Non-pigmented ciliary epithelial cell (primary cell): ENCODE results near the gene ZSWIM3.
"Not testable (repeated sequence)": the region's sequence is repeated elsewhere in the genome, so short reads cannot be mapped to it uniquely, and the experiment has no call there.

Experiments used
- DNase-seq: peaks from one replicate; pipeline ENCODE4 v3.0.0-alpha.2; 2010; ENCODE audit warnings: low read depth

The ZSWIM3 gene

GRCh38 chr20:45861221-45862075 is 4.0 kb downstream of the ZSWIM3 start:
- DNase-seq: no peak

DNA sequence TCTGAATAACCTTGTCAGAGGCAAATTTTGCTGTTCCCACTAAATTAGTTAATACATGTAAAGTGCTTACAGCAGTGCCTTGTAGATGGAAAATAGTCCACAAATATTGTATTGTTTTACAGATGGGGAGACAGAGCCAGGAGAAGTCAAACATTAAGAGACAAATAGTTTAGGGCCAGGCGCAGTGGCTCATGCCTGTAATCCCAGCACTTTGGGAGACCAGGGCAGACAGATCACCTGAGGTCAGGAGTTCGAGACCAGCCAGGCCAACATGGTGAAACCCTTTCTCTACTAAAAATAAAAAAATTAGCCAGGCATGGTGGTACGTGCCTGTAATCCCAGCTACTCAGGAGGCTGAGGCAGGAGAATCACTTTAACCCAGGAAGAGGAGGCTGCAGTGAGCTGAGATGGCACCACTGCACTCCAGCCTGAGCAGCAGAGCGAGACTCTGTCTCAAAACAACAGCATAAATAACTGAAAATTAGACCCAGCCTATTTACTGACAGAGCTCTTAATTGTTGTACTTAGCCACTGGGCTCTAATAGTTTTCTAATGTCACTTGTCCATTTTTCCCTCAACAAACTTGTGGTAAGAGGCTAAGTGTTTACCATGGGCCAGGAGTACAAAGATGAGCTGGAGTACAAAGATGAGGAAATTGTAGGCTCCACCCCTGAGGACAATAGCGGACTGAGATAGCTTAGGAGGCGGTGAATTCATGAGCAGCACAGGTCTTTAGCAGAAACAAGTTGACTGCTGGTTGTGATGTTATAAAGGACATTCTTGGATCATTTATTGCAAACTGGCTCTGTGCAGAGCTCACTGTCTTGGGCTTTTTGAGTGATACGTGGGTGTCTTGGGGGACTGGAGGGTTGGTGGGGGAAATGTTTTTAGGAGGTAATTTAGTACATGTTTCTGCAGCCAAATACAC is 6.4 kb downstream of the ZSWIM3 start:
- DNase-seq: no peak

- DNase-seq: no peak
Observed at GRCh38 chr20:45866454-45866853, 9.0 kb downstream of the ZSWIM3 start.

GRCh38 chr20:45867136-45867818 is 9.9 kb downstream of the ZSWIM3 start:
- DNase-seq: no peak

DNA sequence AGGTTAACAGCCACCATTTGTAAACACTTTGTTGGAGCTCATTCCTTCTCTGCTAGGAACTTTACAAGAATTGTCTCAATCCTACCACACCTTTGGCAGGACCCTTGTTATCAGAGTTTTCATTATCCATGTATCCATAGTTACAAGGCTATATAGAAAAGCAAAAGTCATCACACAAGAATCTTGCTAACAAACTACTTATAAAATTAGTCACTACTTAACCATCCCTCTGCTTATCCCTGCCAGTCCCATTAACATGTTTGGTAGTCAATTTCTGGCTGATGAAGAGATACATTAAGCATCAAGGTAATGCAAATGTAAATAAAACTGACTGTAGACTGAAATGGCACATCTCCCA is 10.4 kb downstream of the ZSWIM3 start:
- no peak for DNase-seq

DNA sequence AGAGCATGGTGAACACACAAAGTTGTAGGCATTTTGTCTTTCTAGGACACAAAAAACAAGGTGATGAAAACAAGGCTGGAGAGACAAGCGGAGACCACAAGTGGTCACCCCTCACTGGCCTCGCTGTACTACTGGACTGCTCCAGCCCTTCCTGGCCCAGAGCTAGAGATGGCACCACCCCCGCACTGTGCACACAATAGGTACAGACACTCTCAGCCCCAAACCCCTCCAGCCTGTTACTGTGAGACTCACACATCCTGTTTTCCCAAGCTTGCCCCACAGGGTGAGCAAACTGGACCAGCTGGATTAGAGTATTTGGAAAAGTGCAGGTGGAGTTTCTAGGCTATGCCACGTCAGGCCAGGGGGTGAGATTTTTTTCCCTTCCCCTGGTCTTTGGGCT is 15.2 kb downstream of the ZSWIM3 start:
- DNase-seq: no peak

DNA sequence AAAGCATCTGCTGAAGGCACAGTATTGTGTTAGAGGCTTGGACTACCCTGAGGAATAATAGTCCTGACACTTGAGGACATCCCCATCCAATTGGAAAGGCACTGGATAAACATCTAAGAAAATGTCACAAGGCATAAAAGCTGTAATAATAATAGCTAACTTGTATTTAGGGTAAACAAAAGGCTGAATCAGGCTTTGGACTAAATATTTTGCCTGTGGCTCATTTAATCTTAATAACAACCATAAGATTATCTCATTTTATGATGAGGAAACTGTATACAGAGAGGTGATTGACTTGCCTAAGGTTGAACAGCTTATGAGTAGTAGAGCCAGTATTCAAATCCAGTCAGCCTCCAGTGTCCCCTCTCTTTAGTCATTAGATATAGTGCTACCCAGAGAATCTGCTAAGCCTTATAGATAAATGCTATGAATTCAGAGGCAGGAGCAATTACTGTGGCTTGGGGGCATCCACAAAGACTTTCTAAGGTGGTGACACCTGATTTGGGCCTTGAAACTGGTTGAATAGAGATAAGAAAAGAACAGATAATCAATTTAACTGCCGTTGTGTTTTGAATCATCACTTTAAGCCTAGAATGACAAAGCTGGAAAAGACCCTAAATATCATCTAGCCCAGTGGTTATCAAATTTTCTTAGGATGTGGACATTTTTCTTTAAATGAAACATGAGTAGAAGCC is 16.1 kb downstream of the ZSWIM3 start:
- DNase-seq: no peak

- DNase-seq: not testable (repeated sequence)
Observed at GRCh38 chr20:45874104-45874481, 16.7 kb downstream of the ZSWIM3 start.

DNA sequence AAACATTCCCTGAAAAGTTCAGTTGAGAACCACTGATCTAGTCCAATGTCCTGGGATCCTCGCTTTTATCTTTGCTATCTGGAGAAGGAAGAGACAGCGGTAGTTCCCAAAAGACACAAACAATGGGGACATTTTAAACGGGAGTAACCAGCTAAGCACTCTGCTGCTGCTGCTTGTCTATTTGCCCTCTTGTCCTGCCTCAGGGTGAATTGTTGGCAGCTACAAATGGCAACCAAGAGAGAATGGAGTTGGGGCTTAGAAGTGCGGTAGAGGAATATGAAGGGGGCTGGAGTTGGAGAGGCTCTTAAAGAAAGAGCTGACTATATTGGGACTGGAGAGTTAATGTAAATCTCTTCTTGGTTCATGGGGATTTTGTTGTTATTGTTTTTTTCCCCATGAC is 17.2 kb downstream of the ZSWIM3 start:
- no peak for DNase-seq

DNA sequence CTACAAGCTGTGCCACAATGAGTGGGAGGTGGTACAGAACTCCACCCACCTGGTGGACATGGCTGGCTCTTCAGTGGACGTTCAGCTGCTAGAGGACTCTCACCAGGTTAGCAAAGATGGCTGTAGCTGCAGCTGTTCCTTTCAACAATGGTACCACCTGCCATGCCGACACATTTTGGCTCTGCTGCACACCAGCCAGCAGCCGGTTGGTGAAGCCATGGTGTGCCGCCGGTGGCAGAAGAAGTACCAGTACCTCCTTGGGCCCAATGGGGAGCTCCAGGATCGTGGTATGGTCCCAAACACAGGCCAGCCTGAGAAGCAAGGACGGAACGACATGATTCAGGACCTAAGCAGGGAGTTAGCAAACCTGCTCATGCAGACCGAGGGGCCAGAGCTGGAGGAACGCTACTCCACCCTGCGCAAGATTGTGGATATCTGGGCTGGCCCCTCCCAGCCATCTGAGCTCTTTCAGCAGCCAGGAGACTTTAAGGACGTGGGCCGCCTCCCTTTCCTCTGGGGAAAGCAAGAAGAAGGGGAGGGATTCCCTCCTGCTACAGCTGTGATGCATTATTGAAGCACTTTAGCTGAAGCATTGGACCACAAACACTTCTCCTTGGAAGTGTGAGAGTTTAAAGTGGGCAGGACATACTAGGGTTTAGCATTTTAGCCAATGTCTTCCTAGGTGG is 20.8 kb downstream of the ZSWIM3 start:
- DNase-seq: no peak

- DNase-seq: peak; percentile 97
Observed at GRCh38 chr20:45880988-45881788, 23.8 kb downstream of the ZSWIM3 start, which contains the start of gene ZSWIM1. ZSWIM1 (plus strand) TSS chr20:45881227; CDS start chr20:45882593, 1,366 bp downstream.

DNA sequence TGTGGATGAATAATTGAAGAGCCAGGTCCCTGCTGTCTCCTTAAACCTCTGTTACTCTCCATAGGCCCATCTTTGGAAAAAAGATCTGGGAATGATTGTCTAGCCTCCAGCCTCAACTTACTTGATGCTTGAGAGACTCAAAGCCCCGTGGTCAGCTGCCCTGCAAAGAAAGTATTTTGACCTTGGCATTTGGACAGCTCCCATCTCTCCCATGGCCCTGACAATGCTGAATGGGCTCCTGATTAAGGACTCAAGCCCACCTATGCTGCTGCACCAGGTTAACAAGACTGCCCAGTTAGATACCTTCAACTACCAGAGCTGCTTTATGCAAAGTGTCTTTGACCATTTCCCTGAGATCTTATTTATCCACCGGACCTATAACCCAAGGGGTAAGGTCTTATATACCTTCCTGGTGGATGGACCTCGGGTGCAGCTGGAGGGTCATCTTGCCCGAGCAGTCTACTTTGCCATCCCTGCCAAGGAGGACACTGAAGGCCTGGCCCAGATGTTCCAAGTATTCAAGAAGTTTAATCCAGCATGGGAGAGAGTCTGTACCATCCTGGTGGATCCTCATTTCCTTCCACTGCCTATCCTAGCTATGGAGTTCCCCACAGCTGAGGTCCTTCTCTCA is 25.2 kb downstream of the ZSWIM3 start:
- no peak for DNase-seq

DNA sequence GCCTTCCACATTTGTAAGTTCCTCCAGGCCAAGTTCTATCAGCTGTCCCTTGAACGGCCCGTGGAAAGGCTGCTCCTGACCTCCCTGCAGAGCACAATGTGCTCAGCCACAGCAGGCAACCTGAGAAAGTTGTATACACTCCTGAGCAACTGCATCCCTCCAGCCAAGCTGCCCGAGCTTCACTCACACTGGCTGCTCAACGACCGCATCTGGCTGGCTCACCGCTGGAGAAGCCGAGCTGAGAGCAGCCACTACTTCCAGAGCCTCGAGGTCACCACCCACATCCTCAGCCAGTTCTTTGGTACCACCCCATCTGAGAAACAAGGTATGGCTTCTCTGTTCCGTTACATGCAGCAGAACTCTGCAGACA is 25.7 kb downstream of the ZSWIM3 start:
- DNase-seq: no peak

DNA sequence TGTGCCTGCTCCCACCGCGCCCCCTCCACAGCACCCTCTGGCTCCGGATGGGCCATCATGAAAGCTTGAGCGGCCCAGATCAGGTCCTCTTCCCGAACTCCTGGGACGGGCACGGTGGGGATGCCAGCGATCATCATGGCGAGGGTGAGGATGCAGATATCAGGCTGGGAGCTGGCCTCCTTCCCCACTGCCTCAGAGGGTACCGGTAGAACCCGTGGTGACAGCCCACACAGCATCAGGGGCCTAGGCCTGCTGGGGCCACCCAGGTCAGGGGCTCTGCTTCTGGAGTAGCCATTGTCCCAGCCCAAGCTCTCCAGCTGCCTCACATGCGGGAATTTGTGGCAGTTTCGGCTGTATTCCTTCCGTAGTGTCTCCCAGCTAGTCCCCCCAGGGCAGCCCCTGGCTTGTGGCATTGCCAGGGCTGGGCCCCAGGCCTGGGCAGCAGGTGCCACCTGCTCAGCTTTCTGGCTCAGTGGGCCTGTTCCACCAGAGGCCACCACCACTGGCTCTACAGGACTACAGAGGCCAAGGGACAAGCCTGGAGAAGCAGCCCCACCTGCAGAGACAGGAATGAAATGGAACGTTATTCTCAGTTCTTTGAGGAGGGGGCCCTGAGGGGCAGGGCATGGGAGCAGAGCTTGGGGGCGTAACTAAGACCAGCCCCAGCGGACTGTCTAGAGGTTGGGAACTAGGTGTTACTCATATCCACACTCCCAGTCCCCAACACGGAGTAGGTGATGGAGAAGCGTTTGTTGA is 29.4 kb downstream of the ZSWIM3 start:
- no peak for DNase-seq

GRCh38 chr20:45887346-45887715 is 29.9 kb downstream of the ZSWIM3 start, which contains the start of gene SPATA25:
SPATA25 (minus strand) TSS chr20:45887622; CDS start chr20:45887590, 32 bp downstream.
- DNase-seq: no peak

GRCh38 chr20:45888681-45889080 is 31.3 kb downstream of the ZSWIM3 start:
- DNase-seq: no peak

DNA sequence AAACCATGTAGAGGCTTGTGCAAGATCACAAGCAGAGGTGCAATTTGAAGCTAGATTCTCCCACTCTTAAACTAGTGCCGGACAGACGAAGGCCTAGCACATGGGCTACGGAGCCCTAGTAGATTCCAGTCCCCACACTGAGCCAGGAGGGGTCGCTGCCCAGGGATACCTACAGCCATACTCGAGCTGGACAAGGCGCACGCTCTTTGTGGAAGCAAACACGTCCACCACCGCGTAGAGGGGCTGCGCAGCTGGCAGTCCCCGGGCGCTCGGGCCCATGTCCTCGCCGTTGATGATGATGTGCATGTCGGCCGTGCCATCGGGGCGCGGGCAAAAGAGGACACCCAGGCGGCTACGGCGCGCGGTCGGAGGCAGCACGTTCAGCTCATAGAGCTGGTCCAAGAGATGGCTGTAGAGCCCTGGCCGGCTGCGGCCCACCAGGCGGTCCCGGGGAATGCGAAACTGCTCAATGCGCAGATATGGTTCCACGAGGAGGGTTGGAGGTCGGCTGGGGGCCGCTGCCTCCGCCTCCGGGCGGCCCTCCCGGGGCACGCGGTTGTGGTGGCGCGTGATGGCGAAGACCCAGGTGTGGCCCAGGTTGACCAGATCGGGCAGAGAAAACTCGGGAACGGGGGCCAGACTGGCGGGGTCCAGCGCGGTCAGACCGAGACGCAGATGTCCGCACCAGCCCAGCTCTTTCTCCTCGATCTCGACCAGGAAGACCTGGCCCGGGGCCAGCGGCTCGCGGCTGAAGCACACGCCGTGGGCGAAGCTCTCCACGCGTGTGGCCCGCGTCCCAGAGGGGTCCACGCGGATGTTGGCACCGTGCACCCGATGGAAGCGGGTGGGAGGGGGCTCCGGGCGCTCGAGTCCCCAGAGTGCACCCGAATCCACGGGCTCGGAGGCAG is 32.9 kb downstream of the ZSWIM3 start:
- DNase-seq: no peak
